Pulmonary artery endothelial cell (primary cell): Measurements from ENCODE around the gene ZNF396. TPM values are rescaled to one million over a fixed set of nuclear protein-coding genes. Genes with fewer than 3 reads are reported as not detected.

Experiments
- DNase-seq: peaks from one replicate; pipeline ENCODE4 v3.0.0-alpha.2; 2011; ENCODE audit warnings: low read depth, low spot score
- total RNA-seq: library from RNA; depleted of rRNA; stranded (reverse); fragments of >200 nt; gene quantifications from 2 replicates; pipeline ENCODE4 v1.2.3, GENCODE V29; 2014

The ZNF396 gene
- total RNA-seq = 0.53 and 0.60 TPM in 2 replicates

DNA sequence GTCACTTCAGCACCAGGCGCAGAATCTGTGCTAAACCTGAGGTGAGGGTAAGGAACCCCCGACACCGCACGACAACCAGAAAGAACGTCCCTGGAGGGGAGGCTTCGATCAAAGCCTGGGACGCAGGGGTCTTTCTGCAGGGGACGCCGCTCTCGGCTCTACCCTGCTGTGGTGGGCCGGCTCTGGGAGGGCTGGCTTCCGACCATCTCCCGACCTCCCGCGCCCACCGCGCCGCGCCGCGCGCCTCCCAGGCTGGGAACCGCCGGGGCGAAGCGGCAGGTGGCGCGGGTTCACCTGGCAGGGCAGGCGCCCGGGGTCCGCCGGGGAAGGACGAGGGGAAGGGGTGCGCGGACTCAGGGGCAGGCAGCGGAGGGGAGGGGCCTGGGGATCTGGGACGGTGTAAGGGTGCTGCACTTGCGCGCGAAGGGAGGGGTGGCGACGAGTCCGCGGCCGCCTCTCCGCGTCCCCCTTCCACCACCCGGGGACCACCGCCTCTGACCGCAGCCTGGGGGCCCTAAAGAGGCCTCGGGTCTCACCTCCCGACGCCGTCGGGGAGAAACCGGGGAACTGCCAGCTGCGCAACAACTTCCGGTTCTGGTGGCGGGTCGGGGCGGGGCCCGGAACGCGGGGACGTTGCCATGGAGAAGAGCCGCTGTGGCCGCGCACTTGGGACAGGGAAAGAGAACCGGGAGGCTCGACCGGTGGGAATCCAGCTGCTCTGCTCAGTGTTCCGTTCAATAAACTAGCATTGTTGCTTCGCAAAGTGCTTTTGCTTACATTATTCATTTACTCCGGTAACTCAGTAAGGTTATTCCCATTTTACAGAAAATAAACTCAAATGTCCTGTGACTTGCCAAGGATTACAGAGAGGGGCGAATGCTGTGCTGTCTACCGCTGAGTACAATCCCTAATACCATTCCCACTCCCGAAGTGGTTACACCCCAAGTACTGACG, at the start of gene ZNF396:
Gene ZNF396, minus strand, starts transcription at position 596 of the 954 bp plus-strand sequence. CDS start 3,045 bp downstream, outside the sequence.
- DNase-seq = no peak

DNA sequence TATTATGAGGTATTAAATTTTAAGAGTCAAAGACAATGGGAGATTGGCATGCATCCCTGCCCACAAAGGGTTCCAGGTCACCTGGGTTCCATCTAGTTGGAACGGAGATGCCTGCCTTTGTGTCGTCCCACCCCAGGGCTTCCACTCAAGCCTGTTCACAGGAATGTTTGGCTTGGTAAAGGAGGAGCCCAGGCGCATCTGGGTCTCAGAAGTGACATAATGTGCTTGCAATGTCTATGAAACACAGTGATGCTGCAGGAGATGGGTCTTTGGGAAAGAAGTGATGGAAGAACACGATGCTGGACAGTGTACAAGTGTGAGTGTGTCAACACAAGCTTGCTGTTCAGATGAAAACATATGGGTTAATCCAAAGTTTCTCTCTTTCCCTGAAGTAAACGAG, 49.6 kb upstream of the ZNF396 start:
- DNase-seq = no peak

DNA sequence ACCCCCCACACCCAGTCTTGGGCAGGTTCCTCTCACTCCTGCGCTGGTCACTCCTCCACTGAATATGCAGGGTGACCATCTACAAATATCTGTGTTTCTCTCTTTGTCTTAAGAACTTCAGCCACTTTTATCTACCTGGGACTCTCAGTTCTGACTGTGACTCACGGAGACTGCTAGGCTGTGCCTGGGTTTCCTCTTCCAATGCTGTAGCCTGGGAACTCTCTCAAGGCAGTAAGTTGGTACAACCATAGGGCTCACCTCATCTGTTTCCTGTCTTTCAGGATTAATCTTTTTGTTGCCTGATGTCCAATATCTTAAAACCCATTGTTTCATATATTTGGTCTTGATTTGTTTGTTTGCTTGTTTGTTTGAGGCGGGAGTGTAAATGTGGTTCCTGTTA, 47.2 kb upstream of the ZNF396 start:
- no peak for DNase-seq

DNA sequence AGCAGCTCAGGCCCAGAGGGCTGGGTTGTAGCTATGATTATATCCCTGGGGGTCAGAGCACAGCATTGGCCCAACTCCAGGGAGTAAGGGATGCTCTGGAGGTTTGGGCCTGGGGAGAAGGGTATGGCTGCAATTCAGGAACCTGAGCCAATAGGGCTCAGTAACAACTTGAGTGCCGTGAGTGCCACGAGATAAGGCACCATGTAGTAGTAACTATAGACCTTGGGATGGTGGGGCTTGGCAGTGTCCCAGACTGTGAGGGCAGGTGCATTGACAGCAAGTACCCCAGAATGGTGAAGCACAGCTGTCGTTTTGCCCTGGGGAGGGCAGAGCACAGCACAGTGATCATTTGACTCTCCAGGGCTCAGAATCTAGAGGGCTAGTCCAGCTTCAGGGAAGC, 45.1 kb upstream of the ZNF396 start:
- DNase-seq = no peak

DNA sequence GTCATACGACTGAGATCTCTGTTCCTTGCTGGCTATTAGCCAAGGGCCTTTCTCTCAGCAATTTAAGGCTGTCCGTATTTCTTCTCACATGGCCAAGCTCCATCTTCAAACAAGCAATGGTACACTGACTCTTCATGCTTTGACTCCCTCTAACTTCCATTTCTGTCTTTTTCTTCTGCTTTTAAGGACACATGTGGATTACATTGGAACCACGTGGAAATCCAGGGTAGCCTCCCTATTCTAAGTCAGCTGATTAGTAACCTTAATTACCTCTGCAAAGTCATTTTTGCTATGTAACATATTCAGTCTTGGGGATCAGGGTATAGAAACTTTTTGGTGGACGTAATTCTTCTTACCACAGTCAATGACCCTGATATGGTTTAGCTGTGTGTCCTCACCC, 41.5 kb upstream of the ZNF396 start:
- DNase-seq = no peak

DNA sequence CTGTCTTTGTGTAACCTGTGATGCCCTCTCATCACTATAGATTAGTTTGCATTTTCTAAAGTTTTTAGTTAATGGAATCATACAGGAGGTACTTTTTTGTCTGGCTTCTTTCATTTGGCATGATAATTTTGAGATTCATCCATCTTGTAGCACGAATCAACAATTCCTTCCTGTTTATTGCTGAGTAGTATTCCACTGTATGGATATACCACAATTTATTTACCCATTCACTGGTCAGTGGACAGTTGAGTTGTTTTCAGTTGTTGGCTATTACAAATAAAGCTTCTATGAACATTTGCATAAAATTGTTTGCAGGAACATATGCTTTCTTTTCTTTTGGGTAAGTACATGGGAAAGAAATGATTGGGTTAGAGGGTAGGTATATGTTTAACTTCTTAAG, 40.1 kb upstream of the ZNF396 start:
- DNase-seq = no peak

DNA sequence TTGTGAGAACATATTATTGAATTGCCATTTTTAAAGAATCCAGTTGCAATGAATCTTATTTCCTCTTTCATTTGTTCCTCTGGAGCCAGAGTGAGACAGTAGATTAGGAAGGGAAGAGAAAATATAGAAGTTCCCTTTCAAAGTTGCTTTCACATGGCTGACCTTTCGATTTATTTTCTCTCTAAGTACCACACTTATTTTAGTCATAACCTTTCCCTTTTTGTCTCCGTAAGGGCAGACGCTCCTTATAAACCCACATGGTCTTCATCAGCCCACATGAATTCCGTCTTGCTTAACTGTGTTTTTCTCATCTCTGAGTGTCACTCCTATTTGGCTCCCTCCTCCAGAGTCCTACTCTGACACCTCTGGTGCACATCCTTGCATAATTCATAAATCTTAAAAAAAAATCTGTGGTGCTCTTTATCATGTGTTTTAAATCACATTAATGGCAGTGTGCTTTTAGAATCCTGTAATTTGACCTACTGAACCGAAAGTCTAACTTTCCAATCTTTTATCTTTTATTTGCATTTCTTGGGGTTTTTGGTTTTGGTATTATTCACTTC, 38.5 kb upstream of the ZNF396 start:
- DNase-seq = no peak

DNA sequence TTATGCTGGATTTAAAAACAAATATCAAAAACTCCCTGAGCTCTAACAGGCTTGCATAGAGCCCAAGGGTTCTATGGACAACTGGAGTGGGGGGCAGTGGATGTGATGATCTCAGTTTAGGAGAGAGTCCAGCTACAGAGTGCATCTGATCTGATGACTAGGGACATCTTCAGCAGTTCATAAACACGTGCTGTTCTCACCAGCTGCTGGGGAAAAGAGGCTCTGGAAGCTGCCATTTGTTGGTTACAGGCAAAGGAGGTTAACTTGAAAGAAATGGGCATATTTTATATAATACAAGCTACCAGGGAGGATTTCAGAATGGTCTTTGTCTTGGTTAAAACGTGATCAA, 36.0 kb upstream of the ZNF396 start:
- DNase-seq = no peak

DNA sequence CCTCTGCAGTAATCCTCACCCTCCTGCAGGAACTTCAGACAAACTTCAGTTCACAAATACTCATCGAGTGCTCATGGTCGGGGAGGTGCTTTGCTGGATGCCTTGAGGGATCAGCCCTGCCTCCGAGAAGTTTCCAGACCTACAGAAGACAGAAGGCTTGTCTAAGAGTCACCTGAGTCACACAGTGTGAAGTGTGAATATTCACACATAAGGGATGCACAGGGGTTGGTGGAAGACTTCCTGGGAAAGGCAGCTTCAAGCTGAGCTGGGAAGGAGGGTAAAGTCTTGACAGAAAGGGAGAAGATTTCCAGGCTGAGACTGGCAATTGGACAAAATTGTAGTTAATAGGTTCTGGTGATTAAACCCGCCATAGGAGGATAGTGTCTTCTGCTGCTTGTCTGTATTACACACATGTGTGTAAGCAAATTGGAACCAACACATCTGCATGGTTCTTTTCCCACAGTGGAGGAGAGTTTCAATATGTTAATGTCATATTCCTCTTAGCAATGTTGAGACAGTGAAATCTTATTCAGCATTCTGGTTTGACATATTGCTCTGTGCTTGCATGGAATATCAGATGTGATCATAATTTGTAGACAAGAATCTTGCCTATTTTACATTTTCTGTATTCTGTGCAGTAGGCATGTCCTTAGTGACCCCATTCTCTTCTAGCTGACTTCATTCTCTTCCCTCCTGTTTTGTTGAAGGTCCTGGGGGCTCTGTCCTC, 34.7 kb upstream of the ZNF396 start:
- DNase-seq = no peak

DNA sequence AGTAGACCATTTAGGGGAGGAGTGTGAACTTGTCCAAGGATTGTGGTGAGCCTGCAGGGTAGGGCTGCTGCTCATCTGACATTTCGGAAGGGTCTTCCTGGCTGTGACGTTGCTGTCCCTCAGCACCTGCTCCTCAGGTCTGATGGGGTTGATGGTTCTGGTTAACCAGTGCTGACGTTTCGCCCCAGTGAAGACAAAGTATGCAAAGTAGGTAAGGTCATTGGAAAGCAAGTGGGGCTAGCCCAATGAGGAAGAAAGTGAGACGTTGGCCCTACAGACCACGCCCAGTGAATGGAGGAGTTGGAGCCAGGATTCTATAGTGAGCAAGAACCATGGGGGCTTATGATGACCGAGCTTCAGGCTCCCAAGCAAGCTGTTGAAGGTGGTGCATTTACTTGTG, 33.4 kb upstream of the ZNF396 start:
- no peak for DNase-seq

DNA sequence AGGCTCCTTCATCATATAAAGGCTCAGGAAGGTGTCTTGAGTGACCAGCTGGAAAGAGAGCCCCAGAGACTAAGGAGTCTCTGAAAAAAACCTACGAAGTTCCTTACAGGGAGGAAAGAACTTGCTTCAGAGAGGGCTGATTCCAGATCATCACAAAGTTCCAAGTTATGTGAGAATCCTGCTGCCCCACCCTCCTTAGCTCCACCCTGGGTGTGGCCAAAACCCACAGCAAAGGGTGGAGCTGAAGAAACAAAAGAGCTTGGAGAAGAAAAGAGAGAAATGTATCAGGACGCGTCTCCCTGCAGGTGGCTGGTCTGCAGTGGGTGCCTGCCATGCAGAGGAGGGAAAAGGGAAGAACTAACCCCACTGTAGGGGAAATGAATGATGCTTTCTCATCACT, 32.8 kb upstream of the ZNF396 start:
- no peak for DNase-seq

DNA sequence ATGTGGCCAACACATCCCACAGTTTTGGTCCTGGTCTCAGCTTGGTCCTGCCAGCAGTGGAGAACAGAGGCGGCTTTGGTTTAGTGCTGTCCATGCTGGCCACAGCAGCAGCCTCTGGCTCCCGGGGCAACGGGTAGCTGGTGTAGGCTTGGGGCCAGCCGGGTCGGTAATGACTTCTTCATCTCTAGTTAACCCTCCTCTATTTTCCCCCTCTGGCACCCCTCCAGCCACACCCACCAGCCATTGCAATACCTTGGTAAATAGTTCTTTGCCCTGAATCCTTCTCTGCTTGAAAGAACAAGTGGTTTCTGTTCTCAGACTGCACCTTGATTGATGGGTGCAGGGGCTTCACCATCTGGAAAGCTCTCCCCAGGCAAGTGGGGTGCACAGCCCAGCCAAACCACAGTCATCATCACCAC, 31.7 kb upstream of the ZNF396 start:
- no peak for DNase-seq

DNA sequence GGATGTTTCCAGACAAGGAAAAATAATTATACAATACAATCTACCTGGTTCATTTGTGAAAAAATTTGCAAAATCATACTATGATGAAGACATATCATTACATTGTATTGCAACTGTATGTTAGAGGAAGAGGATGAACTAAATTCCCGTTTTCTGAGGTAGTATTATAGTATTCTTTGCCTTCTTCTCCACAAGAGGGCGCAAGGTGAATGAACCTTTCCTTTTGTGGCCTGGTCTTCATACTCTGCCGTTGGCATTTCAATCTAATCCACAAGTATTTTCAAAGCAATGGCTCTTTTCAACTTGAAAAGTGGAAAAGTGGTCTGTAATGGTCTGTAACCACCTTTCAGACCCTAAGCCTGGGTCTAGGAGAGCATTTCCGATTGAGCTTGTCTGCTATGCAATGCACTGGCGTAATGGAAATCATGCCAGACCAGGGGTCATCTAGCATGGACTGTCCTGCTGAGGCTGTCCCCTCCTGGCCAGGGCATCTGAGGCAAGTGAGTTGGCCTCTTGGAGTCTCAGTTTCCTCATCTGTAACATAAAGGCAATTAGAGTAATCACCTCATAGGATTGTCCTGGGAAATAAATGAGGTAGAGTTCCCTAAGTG, 30.8 kb upstream of the ZNF396 start:
- DNase-seq = no peak

DNA sequence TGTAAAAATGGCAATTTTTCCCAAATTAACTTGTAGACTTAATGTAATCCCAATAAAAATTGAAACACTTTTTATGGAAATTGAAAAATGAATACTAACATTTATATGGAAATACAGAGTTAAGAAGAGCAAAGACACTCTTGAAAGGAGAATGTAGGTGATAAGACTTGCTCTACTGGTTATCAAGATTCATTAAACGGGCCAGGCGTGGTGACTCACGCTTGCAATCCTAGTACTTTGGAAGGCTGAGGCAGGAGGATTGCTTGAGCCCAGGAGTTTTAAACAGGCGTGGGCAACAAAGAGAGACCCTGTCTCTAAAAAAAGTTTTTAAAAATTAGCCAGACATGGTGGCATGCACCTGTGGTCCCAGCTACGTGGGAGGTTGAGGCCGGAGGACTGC, 29.5 kb upstream of the ZNF396 start:
- no peak for DNase-seq

DNA sequence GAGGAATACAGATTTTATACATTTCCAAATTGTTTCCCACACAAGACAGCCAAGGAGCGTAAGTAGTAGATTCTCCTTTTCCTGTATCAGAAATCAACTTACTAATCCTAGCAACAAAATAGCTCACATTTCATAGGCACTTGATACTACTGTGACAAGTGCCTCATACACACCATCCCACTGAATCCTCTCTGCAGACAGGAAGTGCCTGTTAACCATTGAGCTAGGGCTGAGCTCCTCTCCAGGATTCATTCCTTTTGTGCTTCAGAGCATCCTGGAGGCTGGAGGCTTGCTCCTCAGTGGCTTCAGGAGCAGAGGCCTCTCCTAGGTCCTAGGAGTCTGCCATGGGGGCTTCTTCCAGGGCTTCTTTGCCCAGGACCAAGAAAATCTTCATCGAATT, 20.8 kb upstream of the ZNF396 start:
- DNase-seq = no peak

DNA sequence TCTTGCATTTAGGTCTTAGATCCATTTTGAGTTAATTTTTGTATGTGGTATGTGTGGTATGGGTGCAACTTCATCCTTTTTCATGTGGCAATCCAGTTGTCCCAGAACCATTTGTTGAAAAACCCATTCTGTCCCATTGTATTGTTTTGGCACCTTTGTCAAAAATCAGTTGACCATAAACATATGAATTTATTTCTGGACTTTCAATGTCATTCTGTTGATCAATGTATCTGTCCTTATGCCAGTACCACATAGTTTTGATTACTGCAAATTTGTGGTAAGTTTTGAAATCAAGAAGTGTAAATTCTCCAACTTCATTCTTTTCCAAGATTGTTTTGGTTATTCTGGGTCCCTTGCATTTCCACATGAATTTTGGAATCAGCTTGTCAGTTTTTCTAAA, 16.6 kb upstream of the ZNF396 start:
- DNase-seq = no peak

DNA sequence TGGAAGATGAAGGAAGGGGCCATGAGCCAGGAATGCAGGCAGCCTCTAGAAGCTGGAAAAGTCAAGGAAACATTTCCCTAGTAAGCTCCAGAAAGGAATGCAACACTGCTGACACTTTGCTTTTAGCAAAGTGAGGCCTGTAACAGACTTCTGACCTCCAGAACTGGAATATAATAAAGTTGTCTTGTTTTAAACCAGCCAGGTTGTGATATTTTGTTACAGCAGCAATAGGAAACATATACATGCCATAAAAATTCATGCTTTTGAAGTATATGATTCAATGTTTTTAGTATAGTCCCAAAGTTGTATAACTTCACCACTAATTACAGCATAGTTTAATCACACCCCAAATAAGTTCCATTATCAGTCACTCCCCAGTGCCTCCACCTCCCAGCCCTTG, 15.2 kb upstream of the ZNF396 start:
- no peak for DNase-seq

DNA sequence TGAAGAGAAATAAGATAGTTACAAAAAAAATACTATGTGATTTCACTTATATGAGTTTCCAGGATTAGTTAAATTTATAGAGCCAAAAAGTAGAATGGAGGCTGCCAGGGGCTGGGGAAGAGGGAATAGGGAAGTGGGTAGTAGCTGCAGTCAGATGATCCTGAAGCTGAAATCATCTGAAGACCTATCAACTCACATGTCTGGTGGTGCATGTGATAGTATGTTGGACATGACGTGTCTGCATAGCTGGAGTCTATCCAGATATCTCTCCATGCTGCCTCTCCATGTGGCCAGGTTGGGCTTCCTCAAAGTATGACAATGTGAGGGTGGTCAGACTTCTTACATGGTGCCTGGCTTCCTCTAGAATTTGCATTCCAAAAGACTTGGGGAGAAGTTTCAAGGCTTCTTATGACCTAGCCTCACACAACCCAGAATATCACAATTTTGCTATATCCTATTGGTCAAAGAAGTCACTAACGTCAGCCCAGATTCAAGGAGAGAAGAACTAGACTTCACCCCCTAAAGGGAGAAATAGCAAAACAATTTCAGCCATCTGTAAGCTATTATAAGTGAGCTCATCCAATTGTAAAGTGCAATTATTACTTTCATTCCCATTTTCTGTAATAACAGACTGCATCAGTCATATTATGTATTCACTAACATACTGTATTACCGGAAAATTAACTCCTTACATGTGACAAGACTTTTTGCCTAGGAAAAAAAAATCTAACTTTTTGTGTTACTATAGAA, 14.0 kb upstream of the ZNF396 start:
- DNase-seq = no peak

DNA sequence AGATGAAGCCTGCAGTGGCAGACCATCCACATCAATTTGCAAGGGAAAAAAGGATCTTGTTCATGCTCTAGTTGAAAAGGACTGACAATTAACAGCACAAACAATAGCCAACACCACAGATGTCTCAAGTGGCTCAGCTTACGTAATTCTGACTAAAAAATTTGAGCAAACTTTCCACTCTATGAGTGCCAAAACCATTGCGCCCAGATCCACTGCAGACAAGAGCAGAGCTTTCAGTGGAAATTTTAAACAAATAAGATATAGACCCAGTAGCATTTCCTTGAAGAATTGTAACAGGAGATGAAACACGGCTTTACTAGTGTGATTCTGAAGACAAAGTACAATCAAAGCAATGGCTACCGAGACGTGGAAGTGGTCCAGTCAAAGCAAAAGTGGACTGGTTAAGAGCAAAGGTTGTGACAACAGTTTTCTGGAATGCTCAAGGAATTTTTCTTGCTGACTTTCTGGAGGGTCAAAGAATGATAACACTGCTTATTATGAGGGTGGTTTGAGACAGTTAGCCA, 12.0 kb upstream of the ZNF396 start:
- no peak for DNase-seq

DNA sequence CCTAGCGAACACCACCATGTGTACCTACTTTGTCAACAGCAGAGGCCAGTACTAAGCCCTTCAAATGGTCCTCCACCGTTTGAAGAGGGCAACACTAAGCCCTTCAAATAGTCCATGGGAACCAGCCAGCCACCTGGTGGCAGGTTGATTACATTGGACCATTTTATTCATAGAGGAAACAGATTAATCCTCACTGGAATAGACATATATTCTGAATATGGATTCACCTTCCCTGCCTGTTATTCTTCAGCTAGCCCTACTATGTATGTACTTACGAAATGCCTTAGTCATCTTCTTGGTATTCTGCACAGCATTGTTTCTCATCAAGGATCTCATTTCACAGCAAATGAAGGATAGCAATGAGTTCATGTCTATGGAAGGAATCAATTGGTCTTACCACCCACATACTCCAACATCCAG, 10.0 kb upstream of the ZNF396 start:
- no peak for DNase-seq

DNA sequence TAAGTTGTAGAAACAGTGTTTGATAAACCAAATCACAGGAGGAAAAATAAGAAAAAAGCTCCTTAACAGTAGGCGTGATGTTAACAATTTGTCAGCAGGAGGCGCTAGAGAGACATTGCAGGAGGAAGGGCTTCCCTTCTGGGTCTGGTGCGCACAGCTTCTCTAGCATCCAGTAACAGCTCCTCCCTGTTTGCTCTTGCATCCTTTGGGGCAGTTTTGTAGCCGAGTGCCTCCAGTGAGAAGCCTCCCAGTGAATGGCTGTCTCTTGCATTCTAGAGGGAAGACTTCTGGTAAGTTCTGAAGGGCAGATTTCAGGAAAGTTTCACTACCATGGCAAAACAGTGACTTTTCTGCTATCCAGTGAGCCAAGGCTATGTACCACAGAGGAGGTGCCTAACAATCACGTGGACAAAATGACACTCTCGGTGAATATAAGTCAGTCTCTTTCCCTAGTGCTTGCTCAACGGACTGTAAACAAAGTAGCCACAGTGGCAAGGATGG, 9.5 kb upstream of the ZNF396 start:
- DNase-seq = peak; percentile 57
